Stimulated activated CD4-positive, alpha-beta T cell treated with anti-CD3 and anti-CD28 coated beads, Interleukin-1b, Interleukin-23, amount 100 ng/mL, for 4 hours (primary cell): ENCODE measurements around the gene HDAC8.
"Not testable (repeated sequence)": the region's sequence is repeated elsewhere in the genome, so short reads cannot be mapped to it uniquely, and the experiment has no call there.

ENCODE experiments used
- DNase-seq, 2 donors: peaks; one replicate each; pipeline ENCODE4 v3.0.0-alpha.2; 2020; ENCODE audit warnings: low read depth in 2 of 2

The HDAC8 gene

DNA sequence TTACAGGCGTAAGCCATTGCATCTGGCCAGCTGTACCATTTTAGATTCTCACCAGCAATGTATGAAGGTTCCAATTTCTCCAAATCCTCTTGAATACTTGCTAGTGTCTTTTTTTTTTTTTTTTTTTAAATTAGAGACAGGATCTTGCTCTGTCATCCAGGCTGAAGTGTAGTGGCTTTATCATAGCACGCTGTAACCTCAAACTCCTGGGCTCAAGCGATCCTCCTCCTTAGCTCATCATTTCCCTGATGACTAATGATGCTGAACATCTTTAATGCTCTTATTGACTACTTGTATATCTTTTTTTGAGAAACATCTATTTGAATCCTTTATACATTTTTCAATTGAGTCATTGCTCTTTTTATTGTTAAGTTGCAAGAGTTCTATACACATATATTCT, 40.3 kb downstream of the HDAC8 start:
- no peak for DNase-seq

DNA sequence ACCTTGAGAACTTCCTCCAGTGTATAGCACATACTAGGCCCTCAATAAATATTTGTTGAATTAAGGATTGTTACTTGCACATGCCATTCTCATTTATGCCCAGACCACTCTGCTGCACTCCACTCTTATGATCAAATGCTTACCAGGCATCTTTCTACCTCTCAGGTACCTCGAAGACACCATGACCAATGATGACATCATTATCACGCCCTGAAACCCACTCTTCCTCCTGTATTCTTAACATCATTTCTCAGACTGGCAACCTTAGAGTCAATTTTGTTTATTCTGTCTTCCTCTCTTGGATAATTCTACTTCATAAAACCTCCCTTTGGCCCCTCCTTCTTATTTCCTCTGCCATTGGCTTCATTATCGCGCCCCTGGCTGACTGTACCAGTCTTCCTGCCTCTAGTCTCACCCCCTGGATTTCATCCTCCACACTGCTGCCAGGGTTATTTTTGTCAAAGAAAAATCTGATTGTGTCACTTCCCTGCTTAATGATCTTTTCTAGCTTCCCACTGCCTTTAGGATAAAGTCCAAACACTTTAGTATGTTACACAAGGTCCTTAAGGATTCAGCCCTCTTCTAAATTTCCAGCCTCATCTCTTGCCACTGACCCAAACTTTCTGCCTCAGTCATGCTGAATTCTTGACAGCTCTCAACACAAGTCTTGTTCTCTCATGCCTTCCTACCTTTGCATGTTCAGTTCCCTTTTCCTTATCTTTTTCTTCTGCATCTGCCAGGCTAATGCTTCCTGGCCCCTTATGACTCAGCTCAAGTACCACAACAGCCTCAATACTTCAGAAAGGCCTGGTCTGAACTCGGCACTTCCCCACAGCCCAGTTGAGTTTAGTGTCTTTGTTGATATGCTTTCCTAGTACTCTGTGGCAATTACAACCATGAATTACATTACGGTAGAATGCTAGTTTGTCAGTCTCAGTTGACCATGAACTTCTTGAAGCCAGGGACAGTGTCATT, 45.8 kb downstream of the HDAC8 start:
- no peak for DNase-seq

DNA sequence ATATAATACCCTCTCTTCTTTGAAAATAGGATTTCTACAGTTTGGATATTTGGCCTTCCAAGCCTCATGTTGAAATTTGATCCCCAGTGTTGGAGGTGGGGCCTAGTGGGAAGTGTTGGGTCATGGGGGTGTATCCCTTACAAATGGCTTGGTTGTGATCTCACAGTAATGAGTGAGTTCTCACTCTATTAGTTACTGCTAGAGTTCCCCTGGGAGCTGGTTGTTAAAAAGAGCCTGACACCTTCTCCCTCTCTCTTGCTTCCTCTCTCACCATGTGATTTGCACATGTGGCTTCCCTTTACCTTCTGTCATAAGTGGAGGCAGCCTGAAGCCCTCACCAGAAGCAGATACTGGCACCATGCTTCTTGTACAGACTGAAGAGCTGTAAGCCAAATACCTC, 73.9 kb downstream of the HDAC8 start:
- no peak for DNase-seq

DNA sequence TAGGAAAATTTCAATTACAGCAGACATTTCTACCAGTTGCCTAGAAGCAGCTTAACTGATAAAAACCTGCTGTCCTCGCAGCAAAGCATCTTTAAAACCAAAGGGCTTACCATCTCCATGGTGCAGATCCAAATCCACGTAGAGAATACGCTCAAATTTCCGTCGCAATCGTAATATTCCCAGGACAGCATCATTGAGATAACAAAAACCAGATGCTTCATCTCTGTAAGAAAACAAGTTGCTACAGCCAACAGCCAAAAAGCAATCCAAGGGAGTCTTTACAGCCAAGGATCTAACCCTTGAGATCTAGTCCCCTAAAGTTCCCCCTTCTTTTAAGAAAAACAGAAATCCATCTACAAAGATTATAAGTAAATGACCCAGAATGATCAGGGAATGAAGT, 77.6 kb downstream of the HDAC8 start:
- no peak for DNase-seq

DNA sequence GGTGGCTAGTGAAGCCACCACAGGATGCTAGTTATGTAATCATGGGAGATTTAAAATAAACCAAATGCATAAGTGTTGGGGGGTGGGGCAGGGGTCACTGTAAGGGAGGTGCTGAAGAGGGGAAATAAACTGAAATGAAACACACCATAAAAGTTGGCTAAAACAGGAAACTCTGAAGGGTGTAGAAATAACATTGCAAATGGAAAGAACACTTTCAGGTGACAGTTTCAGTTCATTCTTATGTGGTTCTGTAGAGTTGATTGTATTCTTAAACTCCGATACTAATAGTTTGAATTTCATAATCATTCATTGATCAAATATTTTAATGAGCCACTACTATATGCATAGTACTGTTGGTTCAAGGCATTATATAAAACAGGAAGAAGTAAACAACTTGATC, 80.1 kb downstream of the HDAC8 start:
- no peak for DNase-seq

DNA sequence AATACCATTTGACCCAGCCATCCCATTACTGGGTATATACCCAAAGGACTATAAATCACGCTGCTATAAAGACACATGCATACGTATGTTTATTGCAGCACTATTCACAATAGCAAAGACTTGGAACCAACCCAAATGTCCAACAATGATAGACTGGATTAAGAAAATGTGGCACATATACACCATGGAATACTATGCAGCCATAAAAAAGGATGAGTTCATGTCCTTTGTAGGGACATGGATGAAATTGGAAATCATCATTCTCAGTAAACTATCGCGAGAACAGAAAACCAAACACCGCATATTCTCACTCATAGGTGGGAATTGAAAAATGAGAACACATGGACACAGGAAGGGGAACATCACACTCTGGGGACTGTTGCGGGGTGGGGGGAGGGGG, 82.4 kb downstream of the HDAC8 start:
- not testable (repeated sequence) for DNase-seq

DNA sequence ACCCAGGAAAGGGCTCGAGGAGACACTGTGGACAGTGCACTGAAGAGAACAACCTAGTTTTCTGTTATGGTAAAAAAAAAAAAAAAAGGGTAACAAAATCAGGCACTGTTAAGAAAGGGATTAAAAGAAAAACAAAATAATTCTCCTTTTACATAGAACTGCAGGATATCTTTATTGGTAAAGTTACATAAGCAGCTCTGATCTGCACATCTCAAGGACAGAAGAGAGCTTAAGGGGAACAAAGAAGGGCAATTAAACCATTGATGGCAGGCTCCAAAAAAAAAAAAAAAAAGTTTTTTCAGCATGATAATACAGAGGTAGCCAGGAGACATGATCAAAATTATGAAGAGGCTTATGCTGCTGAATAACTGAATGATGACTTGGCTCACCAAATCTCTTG, 85.0 kb downstream of the HDAC8 start:
- no peak for DNase-seq

DNA sequence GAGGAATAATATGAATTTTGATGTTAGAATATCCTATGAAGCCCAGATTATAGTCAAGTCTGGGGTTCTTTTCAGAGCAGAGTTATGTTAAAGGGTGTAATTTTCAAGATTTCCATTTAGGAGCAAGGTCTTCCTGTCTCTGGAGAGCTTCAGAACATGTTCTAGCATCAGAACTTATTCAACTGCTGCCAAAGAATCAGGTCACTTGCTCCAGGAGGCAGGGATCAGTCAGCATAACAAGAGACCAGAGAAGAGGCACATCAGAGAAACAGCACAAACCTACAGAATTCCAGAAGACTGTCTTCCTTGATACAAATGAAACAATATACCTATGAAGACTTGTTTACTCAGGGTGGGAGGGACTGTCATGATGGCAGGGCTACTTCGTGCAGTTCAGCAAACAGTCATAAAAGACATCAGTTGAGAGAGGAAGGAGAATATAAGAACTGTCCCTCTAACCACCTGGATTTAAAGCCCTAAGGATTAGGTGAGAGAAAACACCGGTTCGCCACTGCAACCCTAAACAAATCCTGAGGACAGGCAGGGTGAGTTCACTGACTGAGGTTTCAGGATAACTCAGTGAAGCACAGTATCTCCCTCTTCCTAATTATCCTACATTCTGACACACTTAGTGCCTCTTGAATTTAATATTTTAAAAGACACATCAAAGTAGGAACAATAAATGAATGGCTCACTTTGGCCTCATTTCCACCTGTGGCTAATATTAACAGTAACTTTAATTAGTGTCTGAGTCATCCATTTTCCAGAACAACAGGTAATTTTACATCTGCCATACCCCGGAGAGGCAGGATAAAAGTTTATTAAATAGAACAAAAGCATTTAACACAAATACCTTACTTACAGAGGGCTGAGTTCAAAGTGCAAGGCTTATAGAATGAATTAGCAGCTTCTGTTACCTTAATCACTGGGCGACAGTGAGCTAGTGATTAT, 93.0 kb downstream of the HDAC8 start:
- DNase-seq, result no peak

DNA sequence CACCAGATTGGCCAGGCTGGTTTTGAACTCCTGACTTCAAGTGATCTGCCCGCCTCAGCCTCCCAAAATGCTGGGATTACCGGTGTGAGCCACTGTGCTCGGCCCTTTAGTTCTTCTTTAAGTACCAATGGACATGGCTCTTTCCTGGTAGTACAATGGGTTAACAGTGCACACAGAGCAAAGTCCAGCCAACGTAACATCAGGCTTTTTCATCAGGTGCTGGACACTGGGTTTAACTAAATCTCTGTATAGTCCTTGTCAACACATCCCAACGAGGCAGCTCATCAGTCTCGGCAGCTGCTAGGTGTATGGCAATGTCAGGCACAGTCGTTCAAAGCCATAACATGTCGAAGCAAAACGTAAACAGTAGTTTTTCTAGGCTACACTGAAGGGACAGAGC, 93.8 kb downstream of the HDAC8 start:
- no peak for DNase-seq

DNA sequence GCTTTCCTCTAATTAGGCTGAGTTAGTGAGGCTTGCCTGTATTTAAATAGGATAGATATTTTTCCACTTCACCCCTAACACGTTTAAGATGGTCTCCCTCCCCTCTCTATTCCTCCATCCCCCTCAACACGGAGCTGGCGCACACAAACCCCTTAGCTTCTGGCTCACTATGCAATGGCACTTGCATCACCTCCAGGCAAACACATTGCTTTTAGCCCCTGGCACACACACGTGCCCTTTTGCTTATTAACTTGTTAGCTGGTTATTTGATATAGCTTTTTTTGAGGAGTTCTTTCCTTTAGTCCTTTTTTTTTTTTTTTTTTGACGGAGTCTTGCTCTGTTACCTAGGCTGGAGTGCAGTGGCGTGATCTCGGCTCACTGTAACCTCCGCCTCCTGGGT, 94.3 kb downstream of the HDAC8 start:
- no peak for DNase-seq

DNA sequence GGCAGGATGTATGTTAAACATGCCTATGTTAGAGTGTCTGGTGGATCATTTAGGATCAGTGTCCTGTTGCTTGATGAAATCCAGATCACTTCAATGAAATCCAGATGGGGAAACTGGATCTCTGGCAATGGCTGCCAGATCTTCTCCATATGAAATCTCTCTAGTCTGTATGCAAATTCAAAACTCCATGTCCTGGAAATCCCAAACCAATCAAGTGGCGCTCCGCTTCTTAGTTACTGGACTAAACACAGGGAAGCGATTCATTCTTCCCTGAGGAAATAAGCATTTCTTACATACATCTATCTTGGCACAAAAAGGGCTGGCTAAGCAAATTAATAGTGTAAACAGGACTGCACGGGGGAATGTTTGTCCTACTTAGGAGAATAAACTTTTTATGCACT, 94.9 kb downstream of the HDAC8 start:
- no peak for DNase-seq

DNA sequence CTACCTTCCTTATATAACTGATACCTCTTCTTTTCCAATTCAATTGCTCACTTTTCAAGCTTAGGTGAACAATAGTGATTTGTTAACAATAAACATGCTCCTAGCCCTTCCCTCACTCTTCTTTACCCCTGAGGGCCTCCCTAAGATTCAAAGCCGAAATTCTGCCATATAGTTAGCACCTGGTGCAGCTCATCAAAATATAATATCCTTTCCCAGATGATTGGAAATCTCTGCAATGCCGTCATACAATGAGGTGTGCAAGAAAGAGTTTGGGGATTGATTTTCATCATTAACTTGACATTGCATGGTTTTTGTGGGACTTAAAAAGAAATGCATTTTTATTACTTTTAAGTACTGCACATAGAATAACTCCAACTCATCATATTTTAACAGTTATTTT, 95.3 kb downstream of the HDAC8 start:
- DNase-seq, result no peak

DNA sequence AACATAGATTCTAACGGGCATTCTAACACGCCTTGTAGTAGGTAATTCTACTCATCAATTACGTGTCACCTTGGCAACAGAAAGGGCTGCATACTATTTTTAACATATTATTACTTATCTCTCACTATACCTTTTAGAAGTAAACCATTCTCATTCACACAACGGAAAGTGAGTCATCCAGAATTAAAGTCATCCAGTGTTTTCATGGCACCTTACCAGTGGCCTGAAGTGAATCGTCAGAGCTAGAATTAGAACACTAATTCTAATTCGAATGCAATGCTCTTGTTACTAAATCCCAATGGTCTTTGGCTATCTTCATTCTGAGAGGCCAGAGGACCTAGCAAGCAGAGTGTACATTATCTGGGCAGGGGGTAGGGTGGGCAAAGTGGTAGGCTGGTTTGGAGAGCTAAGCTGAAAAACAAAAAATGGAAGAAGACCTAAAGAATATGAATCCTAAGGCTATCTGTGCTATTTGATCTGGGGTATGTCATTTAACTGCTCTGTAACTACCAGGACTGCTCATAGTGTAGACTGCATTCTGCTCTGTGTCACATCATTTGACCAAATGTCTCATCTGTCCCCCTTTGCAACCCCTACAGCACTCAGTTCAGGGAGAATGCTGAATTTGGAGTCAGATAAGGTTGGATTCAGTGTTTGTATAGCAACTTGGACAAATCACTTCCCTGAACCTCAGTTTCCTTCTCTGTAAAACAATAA, 96.5 kb downstream of the HDAC8 start:
- DNase-seq, result no peak

DNA sequence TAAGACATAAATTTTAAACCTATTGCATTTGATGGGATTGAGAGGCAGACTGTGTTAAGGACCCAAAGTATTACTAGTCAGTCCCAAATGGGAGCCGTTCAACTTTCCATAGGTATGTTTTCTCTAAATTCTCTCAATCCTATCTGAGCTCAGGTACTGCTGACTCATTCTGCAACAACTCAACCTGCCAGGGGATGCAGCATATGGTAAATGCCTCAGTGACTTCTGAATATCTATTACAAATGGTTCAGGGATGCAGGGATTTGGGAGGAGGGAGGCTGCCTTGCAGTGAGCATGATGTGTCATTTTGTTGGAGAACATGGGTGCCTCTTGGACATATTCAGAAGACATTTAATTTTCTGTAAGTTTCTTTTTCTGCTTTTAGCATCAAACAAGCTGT, 97.3 kb downstream of the HDAC8 start:
- no peak for DNase-seq

DNA sequence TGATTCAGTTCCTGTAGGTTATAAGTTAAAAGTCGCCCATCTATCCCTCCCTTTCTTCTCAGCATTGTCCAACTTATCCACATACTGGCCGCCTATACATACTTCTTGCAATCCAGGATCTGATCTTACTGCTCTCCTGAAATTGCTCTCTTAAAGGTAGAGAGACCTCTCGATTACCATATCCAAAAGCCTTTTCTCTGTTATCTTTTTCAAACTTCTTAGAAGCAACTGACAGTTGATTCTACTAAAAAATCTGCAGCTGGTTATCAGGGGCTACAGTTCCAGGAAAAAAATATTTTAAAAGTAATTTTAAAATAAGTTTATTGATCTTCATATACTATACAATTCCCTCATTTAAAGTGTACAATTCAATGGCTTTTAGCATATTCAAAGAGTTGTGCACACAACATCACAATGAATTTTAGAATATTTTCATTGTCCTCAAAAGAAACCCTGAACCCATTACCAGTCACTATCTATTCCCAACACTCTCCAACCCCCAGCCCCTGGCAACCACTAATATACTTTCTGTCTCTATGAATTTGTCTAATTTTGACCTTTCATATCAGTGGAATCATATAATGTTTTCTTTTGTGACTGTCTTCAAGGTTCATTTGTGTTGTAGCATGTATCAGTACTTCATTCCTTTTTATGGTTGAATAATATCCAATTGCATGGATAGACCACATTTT, 102.0 kb downstream of the HDAC8 start:
- DNase-seq, result no peak

DNA sequence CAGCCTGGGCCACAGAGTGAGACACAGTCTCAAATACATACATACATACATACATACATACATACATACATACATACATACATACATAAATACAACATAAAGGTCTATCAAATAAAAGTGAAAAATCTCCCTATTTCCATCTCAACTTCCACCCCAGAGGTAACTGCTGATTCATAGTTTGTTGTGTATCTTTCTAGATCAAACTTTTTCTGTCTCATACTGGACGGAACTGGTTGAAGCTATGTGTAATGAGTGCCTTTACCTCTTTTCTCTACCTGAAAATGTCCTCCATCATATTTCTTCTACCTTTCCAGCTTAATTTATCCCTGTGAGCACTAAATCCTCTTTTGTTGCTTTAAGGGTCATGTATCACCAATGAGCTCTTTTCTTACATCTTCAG, 102.5 kb downstream of the HDAC8 start:
- DNase-seq, result no peak

DNA sequence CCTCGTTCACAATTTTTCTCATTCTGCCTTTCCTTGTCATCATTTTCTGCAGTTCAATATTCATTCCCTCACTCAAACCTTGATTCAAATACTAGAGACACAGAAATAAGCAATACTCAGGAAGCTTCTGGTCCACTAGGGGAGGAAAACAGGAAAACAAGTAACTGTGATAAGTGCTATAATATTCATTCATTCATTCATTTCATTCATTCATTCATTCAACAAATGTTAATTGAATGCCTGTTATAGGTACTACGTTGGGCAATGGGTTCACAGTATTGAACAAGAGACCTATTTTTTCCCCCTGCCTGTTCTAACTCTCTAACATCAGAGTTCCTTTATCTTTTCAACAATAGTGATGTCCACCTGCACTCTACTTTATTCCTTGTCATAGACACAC, 104.0 kb downstream of the HDAC8 start:
- no peak for DNase-seq

DNA sequence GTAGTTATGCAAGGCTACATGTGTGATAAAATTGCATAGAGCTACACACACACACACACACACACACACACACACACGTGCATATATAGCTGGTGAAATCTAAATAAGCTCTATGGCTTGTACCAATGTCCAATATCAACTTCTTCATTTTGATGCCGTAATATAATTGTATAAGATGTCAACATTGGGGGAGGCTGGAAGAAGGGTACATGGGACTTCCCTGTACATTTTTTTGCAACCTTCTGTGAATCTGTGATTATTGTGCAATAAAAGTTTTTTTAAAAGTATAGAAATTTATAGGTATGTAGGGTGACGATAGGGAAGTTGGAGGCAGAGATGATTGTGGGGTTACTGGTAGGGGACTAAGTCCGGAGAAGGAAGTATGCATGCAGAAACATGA, 105.5 kb downstream of the HDAC8 start:
- no peak for DNase-seq

DNA sequence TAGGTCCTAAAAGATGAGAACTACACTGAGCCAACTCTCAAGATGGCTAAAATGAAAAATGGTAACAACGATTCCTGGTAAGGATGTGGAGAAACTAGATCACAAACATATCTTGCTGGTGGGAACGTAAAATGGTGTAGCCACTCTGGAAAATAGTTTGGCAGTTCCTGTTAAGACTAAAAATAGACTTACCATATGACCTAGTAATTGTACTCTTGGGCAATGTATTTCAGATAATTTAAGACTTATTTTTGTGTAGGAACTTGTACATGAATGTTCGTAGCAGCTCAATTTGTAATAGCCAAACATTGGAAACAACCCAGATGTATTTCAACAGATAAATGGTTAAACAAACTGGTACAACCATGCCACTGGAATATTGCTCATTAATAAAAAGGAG, 106.2 kb downstream of the HDAC8 start:
- DNase-seq, result no peak

DNA sequence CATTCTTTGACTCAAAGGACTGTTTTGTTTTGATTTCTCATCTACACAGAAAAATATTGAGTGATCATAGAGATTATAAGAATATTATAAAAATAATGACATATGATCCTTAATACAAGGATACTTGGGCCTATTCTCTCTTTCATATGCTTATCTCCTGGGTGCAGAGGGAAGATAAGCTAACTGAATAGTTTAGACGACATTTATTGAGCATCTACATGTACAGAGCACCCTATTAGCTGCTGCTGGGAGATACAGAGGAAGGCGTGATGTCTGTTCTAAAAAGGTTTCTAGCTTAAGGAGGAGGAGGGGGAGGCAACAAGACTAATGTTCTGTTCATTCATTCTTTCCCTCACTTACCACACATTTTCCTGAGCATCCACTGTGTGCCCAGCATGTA, 106.8 kb downstream of the HDAC8 start:
- DNase-seq, result no peak

DNA sequence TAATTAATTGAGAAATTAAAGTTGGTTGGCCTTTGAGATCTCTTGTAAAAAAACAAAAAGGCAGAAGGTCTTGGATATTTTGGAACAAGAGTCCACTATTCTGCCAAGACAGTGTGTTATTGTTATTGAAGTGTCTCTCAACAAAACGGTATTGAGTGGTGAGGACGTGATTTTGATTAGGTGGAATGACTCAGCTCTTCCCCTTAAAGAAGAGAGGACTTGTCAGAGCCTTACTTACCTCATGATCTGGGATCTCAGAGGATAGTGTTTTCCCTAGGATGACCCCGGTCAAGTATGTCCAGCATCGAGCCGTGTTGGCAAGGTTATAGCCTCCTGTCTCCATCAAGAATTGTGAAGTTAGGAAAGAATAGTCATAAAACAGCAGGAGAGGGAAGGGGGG, 110.9 kb downstream of the HDAC8 start:
- no peak for DNase-seq
